Measurements from ENCODE around the gene GULP1.

DNA sequence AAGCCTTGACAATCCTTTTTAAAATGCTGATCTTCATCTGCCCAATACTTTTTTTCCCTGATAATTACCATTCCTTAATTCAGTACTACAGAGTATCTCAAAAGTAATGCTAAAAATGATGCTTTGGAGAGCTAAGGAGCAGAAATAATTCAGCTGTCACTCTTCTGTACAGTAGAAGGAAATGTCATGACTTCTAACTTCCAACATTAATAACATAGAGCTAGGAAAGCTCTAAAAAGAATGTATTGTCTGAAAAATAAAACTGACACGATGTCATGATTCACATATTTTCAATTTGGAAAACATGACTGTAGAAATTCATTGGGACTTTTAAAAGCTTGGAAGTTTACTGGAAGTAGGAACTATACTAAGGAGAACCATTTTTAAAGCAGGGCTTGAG lies 212.3 kb downstream of the GULP1 start:
- TF ChIP-seq YY1 (IDR thresholded peaks at IDR 0.05; ENCODE audit: low read depth) (no peak), EP300 (IDR thresholded peaks at IDR 0.05; ENCODE audit: borderline replicate concordance) (no peak), TAF1 (IDR thresholded peaks at IDR 0.05; ENCODE audit: low read depth) (no peak), TEAD4 (IDR thresholded peaks at IDR 0.05) (no peak), CEBPB (IDR thresholded peaks at IDR 0.05) (no peak)
- TF ChIP-seq, protein P1, sequence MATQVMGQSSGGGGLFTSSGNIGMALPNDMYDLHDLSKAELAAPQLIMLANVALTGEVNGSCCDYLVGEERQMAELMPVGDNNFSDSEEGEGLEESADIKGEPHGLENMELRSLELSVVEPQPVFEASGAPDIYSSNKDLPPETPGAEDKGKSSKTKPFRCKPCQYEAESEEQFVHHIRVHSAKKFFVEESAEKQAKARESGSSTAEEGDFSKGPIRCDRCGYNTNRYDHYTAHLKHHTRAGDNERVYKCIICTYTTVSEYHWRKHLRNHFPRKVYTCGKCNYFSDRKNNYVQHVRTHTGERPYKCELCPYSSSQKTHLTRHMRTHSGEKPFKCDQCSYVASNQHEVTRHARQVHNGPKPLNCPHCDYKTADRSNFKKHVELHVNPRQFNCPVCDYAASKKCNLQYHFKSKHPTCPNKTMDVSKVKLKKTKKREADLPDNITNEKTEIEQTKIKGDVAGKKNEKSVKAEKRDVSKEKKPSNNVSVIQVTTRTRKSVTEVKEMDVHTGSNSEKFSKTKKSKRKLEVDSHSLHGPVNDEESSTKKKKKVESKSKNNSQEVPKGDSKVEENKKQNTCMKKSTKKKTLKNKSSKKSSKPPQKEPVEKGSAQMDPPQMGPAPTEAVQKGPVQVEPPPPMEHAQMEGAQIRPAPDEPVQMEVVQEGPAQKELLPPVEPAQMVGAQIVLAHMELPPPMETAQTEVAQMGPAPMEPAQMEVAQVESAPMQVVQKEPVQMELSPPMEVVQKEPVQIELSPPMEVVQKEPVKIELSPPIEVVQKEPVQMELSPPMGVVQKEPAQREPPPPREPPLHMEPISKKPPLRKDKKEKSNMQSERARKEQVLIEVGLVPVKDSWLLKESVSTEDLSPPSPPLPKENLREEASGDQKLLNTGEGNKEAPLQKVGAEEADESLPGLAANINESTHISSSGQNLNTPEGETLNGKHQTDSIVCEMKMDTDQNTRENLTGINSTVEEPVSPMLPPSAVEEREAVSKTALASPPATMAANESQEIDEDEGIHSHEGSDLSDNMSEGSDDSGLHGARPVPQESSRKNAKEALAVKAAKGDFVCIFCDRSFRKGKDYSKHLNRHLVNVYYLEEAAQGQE (IDR thresholded peaks at IDR 0.05; ENCODE audit: low read depth) = no peak

All from Ishikawa (cell line).